Kidney (tissue), 14 donors: ENCODE data around the gene OBSCN. TPM values are rescaled to one million over a fixed set of nuclear protein-coding genes. Genes with fewer than 3 reads are reported as not detected.
A peak's percentile ranks its signal among the peaks of the same experiment; 100 is the strongest.

Experiments used
- DNase-seq, 5 donors: peaks; one replicate each; pipeline ENCODE4 v3.0.0-alpha.2; 2013 to 2020
- FAIRE-seq: peaks from 2 replicates; lab custom pipeline; 2012; peaks lifted over from hg19 to GRCh38; lab: Jason Lieb, UNC
- H3K27ac ChIP-seq, 2 donors: one replicate each; pipeline ENCODE4 v1.7.0; 2013; ENCODE audit warnings: low read depth in 2 of 2, low read length in 2 of 2, inconsistent platforms in 1 of 2
- H3K27me3 ChIP-seq: one replicate; pipeline ENCODE4 v1.7.1; 2013; ENCODE audit warnings: low read length, inconsistent platforms; ENCODE audit not compliant: control insufficient read depth, insufficient read depth
- H3K36me3 ChIP-seq, 3 donors: one replicate each; pipeline versions ENCODE4 v1.7.0 to v1.7.1; 2013; ENCODE audit warnings: low read length in 3 of 3, control low read depth in 1 of 3, inconsistent platforms in 1 of 3; ENCODE audit not compliant: insufficient read depth in 3 of 3, control insufficient read depth in 2 of 3
- H3K4me1 ChIP-seq, 3 donors: one replicate each; pipeline versions ENCODE4 v1.7.0 to v1.7.1; 2013; ENCODE audit warnings: low read length in 3 of 3, inconsistent platforms in 1 of 3, low read depth in 1 of 3; ENCODE audit not compliant: control insufficient read depth in 2 of 3, insufficient read depth in 2 of 3
- H3K4me3 ChIP-seq, 3 donors: one replicate each; pipeline versions ENCODE4 v1.7.0 to v1.8.1; 2013; ENCODE audit warnings: low read length in 3 of 3, control low read depth in 1 of 3, inconsistent platforms in 1 of 3
- H3K9ac ChIP-seq, 3 donors: one replicate each; pipeline versions ENCODE4 v1.7.0 to v1.7.1; 2013; ENCODE audit warnings: low read length in 3 of 3, control low read depth in 1 of 3, inconsistent platforms in 1 of 3
- H3K9me3 ChIP-seq, 3 donors: one replicate each; pipeline versions ENCODE4 v1.7.0 to v1.7.1; 2013; ENCODE audit warnings: low read length in 3 of 3, control low read depth in 1 of 3, inconsistent platforms in 1 of 3; ENCODE audit not compliant: control insufficient read depth in 2 of 3, insufficient read depth in 1 of 3
- CTCF ChIP-seq: IDR thresholded peaks from 3 replicates; pipeline ENCODE4 v1.5.1; 2012; ENCODE audit warnings: mild to moderate bottlenecking, moderate library complexity, borderline replicate concordance; ENCODE audit not compliant: insufficient read depth; ENCODE audit errors: extremely low read depth
- intact Hi-C: fragments of 100-400 bp; cut with DNase I; formaldehyde crosslinking; loops from one replicate; pipeline ENCODE4 v1.11.1; 2022
- polyA plus RNA-seq: library from polyadenylated mRNA; stranded (reverse); fragments of 350-450 nt; fragmentation: Illumina TruSeq; extraction: RNeasy Lipid Tissue Mini Kit (QIAGEN cat#74804); gene quantifications from one replicate; pipeline ENCODE4 v1.2.3, GENCODE V29; 2014; ENCODE audit warnings: low read depth, low replicate concordance; ENCODE audit not compliant: insufficient read depth
- total RNA-seq: library from RNA; stranded (reverse); fragmentation: NEBNext Ultra II Directional; extraction: Animal tissue kit (Norgen Biotek cat#: 25700); gene quantifications from one replicate; pipeline ENCODE4 v1.2.1, GENCODE V29; 2021
- donor health status: control.
- donor health status: control.
- donor health status: control.
- donor health status: control.
- donor health status: control.
- donor health status: DM: yes; HTN: yes; CAD: no.
- donor health status: Normal renal cell carcinoma (clear cell type).

Gene OBSCN
- total and polyA plus RNA-seq, 2 donors from 2014 or later = 14.5 to 30.0 TPM

- peaks cover 0 to 7% (median 7%) of the 10 kb centered on the region in 3 donors for H3K4me1 ChIP-seq
- no peaks in the 10 kb centered on the region for H3K36me3 ChIP-seq
- no peak for FAIRE-seq
- DNase-seq = peak in 2 of 5 donors; percentile 6 to 37
- no peaks in the 10 kb centered on the region for H3K27me3 ChIP-seq
- H3K9ac ChIP-seq = no peak overlapping the region
- no peaks in the 10 kb centered on the region for H3K9me3 ChIP-seq
- no peak for TF ChIP-seq CTCF
- H3K4me3 ChIP-seq = peak overlapping the region; percentile 6 to 63 (median 61)
- no peak overlapping the region for H3K27ac ChIP-seq
- intact Hi-C loops = no loop called here
These were observed 66.8 kb downstream of the OBSCN start for GRCh38 chr1:228274452-228275178.

DNA sequence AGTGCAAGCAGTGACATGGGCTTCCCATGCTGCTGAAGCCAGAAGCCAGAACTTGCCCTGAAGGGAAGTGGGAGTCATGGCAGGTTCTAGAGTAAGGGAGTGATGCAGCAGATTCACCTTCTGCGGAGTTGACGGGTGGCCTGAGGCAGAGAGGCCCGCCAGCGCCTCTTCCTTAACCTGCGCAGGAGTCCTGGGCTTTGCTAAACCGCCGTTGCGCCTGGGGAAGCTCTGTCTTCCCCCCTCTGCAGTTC, 67.3 kb downstream of the OBSCN start:
- Histone ChIP-seq H3K36me3 (no peaks in the 10 kb centered on the region), H3K4me3 (peak overlapping the region; percentile 6 to 63 (median 61)), H3K4me1 (peaks cover 0 to 7% (median 7%) of the 10 kb centered on the region in 3 donors), H3K27ac (no peak overlapping the region), H3K9me3 (no peaks in the 10 kb centered on the region), H3K9ac (peak overlapping the region in 2 of 3 donors; percentile 22 to 51), H3K27me3 (no peaks in the 10 kb centered on the region)
- intact Hi-C loops = no loop called here
- TF ChIP-seq CTCF = no peak
- FAIRE-seq (no peak), DNase-seq (peak in 1 of 5 donors; percentile 55)

DNA sequence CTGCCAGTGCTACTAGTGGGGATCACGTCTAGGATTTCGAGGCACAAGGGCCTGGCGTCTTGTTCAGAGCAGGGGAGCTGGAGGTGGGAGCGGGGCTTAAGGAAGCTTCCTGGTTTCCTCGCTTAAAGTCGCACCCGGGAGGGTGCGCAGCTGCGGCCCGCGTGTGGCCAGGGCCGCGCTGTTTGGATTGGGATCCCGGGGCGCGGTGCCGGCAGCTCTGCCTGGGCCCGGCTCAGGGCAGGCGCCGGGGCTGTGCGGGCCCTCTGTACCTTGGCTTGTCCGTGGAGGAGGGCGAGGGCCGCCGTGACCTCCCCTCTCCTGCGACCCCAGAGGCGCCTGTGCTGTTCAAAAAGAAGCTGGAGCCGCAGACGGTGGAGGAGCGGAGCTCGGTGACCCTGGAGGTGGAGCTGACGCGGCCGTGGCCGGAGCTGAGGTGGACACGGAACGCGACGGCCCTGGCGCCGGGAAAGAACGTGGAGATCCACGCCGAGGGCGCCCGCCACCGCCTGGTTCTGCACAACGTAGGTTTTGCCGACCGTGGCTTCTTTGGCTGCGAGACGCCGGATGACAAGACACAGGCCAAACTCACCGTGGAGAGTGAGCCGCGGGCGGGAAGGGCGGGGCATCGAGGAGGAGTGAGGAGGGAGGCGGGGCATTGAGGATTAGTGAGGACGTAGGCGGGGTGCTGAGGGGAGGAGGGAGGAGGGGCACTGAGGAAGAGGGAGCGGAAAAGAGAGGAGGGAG, 67.8 kb downstream of the OBSCN start:
- Histone ChIP-seq H3K4me1 (peaks cover 0 to 7% (median 7%) of the 10 kb centered on the region in 3 donors), H3K27me3 (no peaks in the 10 kb centered on the region), H3K4me3 (peak overlapping the region; percentile 56 to 63 (median 61)), H3K9ac (peak overlapping the region in 2 of 3 donors; percentile 22 to 51), H3K9me3 (no peaks in the 10 kb centered on the region), H3K27ac (peak overlapping the region in 1 of 2 donors; percentile 7), H3K36me3 (no peaks in the 10 kb centered on the region)
- FAIRE-seq (no peak), DNase-seq (peak; percentile 93 to 95 (median 94))
- no peak for TF ChIP-seq CTCF
- intact Hi-C loops = no loop called here
